ENCODE measurements around the gene TAPBP. TPM values are rescaled to one million over a fixed set of nuclear protein-coding genes. Genes with fewer than 3 reads are reported as not detected.

TAPBP gene
- total RNA-seq, 1 experiment from 2014 or later, result 80.1 TPM

DNA sequence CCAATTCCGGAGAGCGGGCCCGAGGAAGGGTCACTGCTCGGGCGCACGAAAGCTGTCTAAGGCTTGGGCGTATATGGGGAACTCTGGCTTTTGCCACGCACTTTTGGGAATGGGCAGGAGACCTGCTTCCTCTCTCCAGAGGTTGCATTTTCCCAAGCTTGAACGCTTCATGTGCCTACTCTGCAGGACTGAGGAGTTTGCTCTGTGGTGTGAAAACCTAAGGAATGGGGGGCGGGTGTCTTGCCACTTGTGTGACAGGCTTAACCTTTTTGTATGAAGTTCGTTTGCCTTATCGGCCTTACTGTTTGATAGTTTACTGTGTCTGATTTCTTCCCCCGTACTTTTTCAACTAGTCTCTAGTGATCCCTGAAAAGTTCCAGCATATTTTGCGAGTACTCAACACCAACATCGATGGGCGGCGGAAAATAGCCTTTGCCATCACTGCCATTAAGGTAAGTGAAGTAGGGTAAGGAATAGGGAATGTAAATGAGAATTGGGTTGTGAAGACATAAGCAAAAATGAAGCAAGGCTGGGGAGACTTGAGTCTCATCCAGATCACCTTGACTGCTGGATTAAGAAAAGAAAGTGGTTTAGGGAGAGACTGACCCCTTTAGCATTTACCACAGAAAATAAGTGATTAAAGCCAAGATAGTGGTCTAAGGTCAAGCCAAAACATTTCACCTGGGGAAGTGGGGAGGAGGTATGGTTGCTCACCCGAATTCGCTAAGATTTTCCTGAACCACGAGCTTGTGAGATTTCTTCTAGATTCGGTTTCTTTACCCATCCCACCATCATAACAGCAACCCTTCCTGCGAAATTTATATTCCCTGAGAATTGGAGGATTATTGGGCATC is 41.4 kb downstream of the TAPBP start:
- peaks cover 28 to 54% of the 10 kb centered on the region in 2 experiments for H3K36me3 ChIP-seq (ENCODE audit: control insufficient read depth in 1 of 2, insufficient read depth in 2 of 2, low read length in 2 of 2)
- peak overlapping the region; percentile 86 for H3K4me2 ChIP-seq (ENCODE audit: low read length)
- CTCF ChIA-PET, result interaction anchor here (1.2 to 1.3 kb wide), 2 partner anchors 11 to 17 kb away, joined by 4 to 5 read pairs; no protein-coding TSS in a partner anchor
- ATAC-seq, result peak; percentile 13
- POLR2A ChIA-PET, result interaction anchor here (0.8 to 2.2 kb wide), 9 partner anchors 11 to 301 kb away, joined by 3 to 24 read pairs (median 10); partner anchors contain the start of genes PFDN6, RXRB, SLC39A7 and WDR46
- no peaks in the 10 kb centered on the region for H3K9me3 ChIP-seq (ENCODE audit: control insufficient read depth in 1 of 2, insufficient read depth in 1 of 2, low read depth in 1 of 2, low read length in 2 of 2)
- TF ChIP-seq ATF3 (IDR thresholded peaks at IDR 0.05) (no peak), ZFX (IDR thresholded peaks at IDR 0.05) (peak; percentile 61)
- peak overlapping the region; percentile 75 to 99 for H3K4me3 ChIP-seq (replicated peaks in 1 of 2; ENCODE audit: low read depth in 1 of 2, low read length in 2 of 2)
- intact Hi-C loops (cut with micrococcal nuclease), result no loop called here
- H3K27me3 ChIP-seq (ENCODE audit: insufficient read depth, low read length), result no peaks in the 10 kb centered on the region
- H4K20me1 ChIP-seq (ENCODE audit: insufficient read depth), result peaks cover 22% of the 10 kb centered on the region
- peak overlapping the region; percentile 98 for H3K9ac ChIP-seq (ENCODE audit: low read length)
- H3K27ac ChIP-seq (ENCODE audit: low read depth, low read length), result peak overlapping the region; percentile 82
- peaks cover 33 to 55% of the 10 kb centered on the region in 2 experiments for H3K4me1 ChIP-seq (ENCODE audit: control insufficient read depth in 1 of 2, insufficient read depth in 2 of 2, low read length in 2 of 2)
- peaks cover 63% of the 10 kb centered on the region for H3K79me2 ChIP-seq (ENCODE audit: insufficient read depth, low read length)
- no peaks in the 10 kb centered on the region for H3K9me2 ChIP-seq (ENCODE audit: insufficient read depth)
- RAD21 ChIA-PET (ENCODE audit: low non-redundant PET in 1 of 2, low total read pairs in 2 of 2, uncharacterized antibody in 2 of 2, unreplicated experiment in 2 of 2), result no interaction called here
- no peak overlapping the region for H2AFZ ChIP-seq (ENCODE audit: low read depth, low read length, poor library complexity, severe bottlenecking)
- BruUV-seq (replicated peaks), result TSS peak; percentile 65
- DNase-seq (ENCODE audit: low read depth, low spot score), result no peak

- ChIA-PET POLR2A (interaction anchor here (0.6 to 2.2 kb wide), 15 partner anchors 11 to 302 kb away, joined by 3 to 24 read pairs (median 4); partner anchors contain the start of genes PFDN6, RGL2, RXRB and SLC39A7), CTCF (interaction anchor here (0.8 to 1.3 kb wide), 4 partner anchors 11 to 24 kb away, joined by 3 to 5 read pairs (median 4); no protein-coding TSS in a partner anchor), RAD21 (ENCODE audit: low non-redundant PET in 1 of 2, low total read pairs in 2 of 2, uncharacterized antibody in 2 of 2, unreplicated experiment in 2 of 2) (no interaction called here)
- Histone ChIP-seq H3K4me1 (ENCODE audit: control insufficient read depth in 1 of 2, insufficient read depth in 2 of 2, low read length in 2 of 2) (peaks cover 32 to 47% of the 10 kb centered on the region in 2 experiments), H3K27me3 (ENCODE audit: insufficient read depth, low read length) (no peaks in the 10 kb centered on the region), H3K36me3 (ENCODE audit: control insufficient read depth in 1 of 2, insufficient read depth in 2 of 2, low read length in 2 of 2) (peaks cover 32 to 61% of the 10 kb centered on the region in 2 experiments), H4K20me1 (ENCODE audit: insufficient read depth) (peaks cover 22% of the 10 kb centered on the region), H2AFZ (ENCODE audit: low read depth, low read length, poor library complexity, severe bottlenecking) (peak within 1 kb of the TSS; percentile 85), H3K27ac (ENCODE audit: low read depth, low read length) (peak within 1 kb of the TSS; percentile 82), H3K9me2 (ENCODE audit: insufficient read depth) (no peaks in the 10 kb centered on the region), H3K4me2 (ENCODE audit: low read length) (peak within 1 kb of the TSS; percentile 86), H3K9ac (ENCODE audit: low read length) (peak within 1 kb of the TSS; percentile 98), H3K4me3 (replicated peaks in 1 of 2; ENCODE audit: low read depth in 1 of 2, low read length in 2 of 2) (peak within 1 kb of the TSS; percentile 75 to 99), H3K9me3 (ENCODE audit: control insufficient read depth in 1 of 2, insufficient read depth in 1 of 2, low read depth in 1 of 2, low read length in 2 of 2) (no peaks in the 10 kb centered on the region), H3K79me2 (ENCODE audit: insufficient read depth, low read length) (peaks cover 63% of the 10 kb centered on the region)
- DNase-seq (ENCODE audit: low read depth, low spot score) (peak; percentile 99), ATAC-seq (peak; percentile 76)
- intact Hi-C loops (cut with micrococcal nuclease), result no loop called here
- TSS peak; percentile 85 for BruUV-seq (replicated peaks)
- TF ChIP-seq CEBPB (IDR thresholded peaks at IDR 0.05; ENCODE audit: low read depth), result no peak
- no peak for TF ChIP-seq ZNF274 (IDR thresholded peaks at IDR 0.05; ENCODE audit: low read depth, low read length)
- no peak for TF ChIP-seq EZH2phosphoT487 (IDR thresholded peaks at IDR 0.05; ENCODE audit: borderline replicate concordance)
- TF ChIP-seq POLR2AphosphoS5 (IDR thresholded peaks at IDR 0.05; ENCODE audit: low read depth, low read length), result peak; percentile 99
- no peak for TF ChIP-seq ELF1 (IDR thresholded peaks at IDR 0.05; ENCODE audit: borderline replicate concordance, low read depth)
- no peak for TF ChIP-seq TCF7L2 (IDR thresholded peaks at IDR 0.05; ENCODE audit: borderline replicate concordance, extremely low read depth, insufficient read depth, insufficient read length)
- no peak for TF ChIP-seq FOSL1 (IDR thresholded peaks at IDR 0.05; ENCODE audit: low read depth)
- peak; percentile 98 for TF ChIP-seq POLR2A (IDR thresholded peaks at IDR 0.05; ENCODE audit: borderline replicate concordance, extremely low read depth, insufficient read depth, insufficient read length)
- TF ChIP-seq YY1 (IDR thresholded peaks at IDR 0.05; ENCODE audit: extremely low read depth, insufficient replicate concordance, low read depth, low read length), result peak; percentile 91
- peak; percentile 85 for TF ChIP-seq ZFX (IDR thresholded peaks at IDR 0.05)
- no peak for TF ChIP-seq SP1 (IDR thresholded peaks at IDR 0.05; ENCODE audit: low read depth)
- TF ChIP-seq EZH2 (IDR thresholded peaks at IDR 0.05), result no peak
- TF ChIP-seq EGR1 (IDR thresholded peaks at IDR 0.05; ENCODE audit: low read depth), result no peak
- TF ChIP-seq, protein P1, sequence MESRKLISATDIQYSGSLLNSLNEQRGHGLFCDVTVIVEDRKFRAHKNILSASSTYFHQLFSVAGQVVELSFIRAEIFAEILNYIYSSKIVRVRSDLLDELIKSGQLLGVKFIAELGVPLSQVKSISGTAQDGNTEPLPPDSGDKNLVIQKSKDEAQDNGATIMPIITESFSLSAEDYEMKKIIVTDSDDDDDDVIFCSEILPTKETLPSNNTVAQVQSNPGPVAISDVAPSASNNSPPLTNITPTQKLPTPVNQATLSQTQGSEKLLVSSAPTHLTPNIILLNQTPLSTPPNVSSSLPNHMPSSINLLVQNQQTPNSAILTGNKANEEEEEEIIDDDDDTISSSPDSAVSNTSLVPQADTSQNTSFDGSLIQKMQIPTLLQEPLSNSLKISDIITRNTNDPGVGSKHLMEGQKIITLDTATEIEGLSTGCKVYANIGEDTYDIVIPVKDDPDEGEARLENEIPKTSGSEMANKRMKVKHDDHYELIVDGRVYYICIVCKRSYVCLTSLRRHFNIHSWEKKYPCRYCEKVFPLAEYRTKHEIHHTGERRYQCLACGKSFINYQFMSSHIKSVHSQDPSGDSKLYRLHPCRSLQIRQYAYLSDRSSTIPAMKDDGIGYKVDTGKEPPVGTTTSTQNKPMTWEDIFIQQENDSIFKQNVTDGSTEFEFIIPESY (IDR thresholded peaks at IDR 0.05; ENCODE audit: extremely low read depth, insufficient replicate concordance, low read length), result peak; percentile 60
- no peak for TF ChIP-seq CBX3 (IDR thresholded peaks at IDR 0.05; ENCODE audit: low read depth)
Observed at GRCh38 chr6:33271468-33272274, 42.2 kb downstream of the TAPBP start, which contains the start of the genes RPS18 and VPS52. RPS18 (plus strand) TSS chr6:33272075; CDS start chr6:33272120, 45 bp downstream. VPS52 (minus strand) TSS chr6:33271876; CDS start chr6:33271675, 201 bp downstream.

All from HCT116 (cell line).